Stimulated activated CD8-positive, alpha-beta memory T cell treated with anti-CD3 and anti-CD28 coated beads, Interleukin-7, amount 100 ng/mL, for 4 hours (primary cell): Measurements from ENCODE around the gene ARHGAP9.
"Not testable (repeated sequence)": the region's sequence is repeated elsewhere in the genome, so short reads cannot be mapped to it uniquely, and the experiment has no call there.

ENCODE experiments used
- DNase-seq, 2 donors: peaks; one replicate each; pipeline ENCODE4 v3.0.0-alpha.2; 2020; ENCODE audit warnings: low read depth in 2 of 2

The ARHGAP9 gene

DNA sequence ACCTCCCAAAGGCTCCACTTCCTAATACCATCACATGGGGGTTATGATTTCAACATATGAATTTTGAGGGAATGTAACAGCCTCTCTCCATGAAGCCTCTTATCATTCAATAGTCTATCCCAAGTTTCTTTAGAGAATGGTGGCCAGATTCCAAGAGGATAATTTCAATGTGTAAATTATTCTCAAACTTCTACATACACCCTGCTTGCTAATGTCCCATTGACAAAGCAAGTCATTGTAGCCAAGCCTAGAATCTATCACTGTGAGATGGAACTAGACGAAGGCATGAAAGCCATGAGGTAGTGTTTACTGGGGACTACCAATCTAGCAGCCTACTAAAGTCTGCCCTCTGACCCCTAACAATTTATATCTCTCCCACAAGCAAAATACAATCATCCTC is 41.3 kb downstream of the ARHGAP9 start:
- no peak for DNase-seq

DNA sequence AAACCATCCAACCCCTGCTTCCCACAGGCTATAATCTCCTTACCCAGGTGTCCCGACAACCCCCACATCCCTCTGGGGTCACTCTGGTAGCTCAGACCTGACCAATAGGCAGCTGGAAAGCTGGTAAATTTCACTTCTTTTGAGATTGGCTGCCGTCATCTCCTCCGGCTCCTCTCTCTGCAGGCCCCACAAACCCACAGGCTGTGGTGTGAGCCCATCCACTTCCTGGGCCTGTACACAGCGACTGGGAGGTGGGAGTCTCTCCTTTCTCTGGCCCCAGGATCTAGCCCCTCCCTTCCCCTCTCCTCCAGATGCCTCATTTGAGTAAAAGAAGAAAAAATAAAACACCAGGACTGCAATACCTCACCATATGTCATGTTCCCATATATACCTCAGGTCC is 44.4 kb downstream of the ARHGAP9 start:
- no peak for DNase-seq

DNA sequence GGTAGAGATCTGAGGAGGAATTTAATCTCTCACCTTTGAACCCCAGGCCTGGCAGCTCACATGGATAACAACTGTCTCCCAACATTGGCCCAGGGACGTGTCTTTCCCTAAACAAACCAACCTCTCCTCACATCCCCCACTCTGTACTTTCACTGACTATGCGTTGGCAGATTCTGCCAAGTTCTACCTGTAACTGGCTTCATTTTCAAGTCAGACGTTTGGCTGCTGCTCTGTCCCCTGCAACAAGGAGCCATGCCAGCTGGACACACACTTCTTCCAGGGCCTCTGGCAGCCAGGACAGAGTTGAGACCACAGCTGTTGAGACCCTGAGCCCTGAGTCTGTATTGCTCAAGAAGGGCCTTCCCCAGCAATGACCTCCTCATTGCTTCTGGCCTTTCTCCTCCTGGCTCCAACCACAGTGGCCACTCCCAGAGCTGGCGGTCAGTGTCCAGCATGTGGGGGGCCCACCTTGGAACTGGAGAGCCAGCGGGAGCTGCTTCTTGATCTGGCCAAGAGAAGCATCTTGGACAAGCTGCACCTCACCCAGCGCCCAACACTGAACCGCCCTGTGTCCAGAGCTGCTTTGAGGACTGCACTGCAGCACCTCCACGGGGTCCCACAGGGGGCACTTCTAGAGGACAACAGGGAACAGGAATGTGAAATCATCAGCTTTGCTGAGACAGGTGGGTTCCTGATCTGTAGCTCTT is 45.0 kb downstream of the ARHGAP9 start, which contains the start of gene INHBC:
Gene INHBC, plus strand, starts transcription at position 268 of the 707 bp plus-strand sequence. Its CDS starts 103 bp downstream, at position 371.
- DNase-seq: no peak

DNA sequence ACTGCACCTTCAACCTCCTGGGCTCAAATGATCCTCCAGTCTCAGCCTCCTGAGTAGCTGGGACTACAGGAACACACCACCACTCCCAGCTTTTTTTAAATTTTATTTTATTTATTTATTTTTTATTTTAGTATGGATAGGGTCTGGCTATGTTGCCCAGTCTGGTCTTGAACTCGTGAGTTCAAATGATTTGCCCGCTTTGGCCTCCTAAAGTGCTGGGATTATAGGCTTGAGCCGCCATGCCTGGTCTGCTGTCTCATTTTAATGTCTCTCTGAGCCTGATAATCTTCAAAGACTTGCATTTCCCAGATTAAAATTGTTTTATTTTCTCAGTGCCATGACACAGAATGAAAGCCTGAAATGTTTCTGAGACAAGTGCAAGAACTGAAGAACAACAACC is 46.3 kb downstream of the ARHGAP9 start:
- no peak for DNase-seq

DNA sequence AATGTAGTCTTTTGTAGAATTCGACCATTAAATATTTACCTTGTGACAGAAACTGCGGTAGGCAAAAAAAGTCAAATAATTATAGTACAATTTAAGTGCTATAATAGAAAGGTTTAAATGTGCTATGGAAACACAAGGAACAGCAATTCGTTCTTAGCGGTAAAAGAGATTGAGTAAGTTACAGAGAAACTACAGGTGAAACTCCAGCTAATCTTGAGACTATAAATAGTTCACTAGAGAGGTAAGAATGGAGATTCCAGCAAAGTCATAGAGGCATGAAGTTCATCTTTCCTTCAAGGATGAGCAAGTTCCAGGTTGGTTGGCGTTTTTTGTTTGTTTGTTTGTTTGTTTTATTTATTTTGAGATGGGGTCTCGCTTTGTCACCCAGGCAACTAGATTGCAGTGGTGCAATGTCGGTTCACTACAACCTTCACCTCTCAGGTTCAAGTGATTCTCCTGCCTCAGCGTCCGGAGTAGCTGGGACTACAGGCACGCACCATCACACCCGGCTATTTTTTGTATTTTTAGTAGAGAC is 47.9 kb downstream of the ARHGAP9 start:
- DNase-seq: no peak

DNA sequence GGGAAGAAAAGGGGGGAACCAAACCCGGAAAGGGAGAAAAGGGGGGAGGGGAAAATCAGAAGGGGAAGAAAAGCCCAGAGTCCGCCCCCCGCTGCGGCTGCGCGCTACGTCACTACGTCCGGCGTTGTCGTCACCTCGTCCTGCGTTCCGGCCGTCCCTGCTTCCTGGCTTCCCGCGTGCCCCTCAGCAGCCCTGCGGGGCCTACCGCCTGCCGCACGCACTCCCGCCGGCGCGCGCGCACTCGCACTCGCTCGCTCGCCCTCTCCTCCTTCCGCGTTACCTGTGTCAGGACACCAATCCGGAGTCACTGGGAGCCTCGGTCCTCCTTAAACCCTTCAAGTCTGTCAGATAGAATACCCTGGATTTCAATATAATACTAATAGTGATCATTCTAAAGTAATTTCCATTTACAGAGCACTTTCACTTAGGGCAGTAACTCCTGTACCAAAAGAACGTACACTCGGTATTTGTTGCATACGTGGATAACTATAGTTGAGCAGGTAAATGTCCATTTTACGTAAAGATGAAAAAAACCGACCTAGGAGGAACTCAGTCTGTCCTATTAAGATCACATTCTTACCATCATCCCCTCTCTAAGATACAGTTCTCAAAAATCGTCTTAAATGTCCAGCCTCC is 48.6 kb downstream of the ARHGAP9 start, which contains the start of gene R3HDM2:
Gene R3HDM2, minus strand, starts transcription at position 113 of the 636 bp plus-strand sequence. CDS start 120,615 bp downstream, outside the sequence.
- DNase-seq: peak; percentile 91 to 95

GRCh38 chr12:57430112-57430930 is 49.3 kb downstream of the ARHGAP9 start:
- no peak for DNase-seq

DNA sequence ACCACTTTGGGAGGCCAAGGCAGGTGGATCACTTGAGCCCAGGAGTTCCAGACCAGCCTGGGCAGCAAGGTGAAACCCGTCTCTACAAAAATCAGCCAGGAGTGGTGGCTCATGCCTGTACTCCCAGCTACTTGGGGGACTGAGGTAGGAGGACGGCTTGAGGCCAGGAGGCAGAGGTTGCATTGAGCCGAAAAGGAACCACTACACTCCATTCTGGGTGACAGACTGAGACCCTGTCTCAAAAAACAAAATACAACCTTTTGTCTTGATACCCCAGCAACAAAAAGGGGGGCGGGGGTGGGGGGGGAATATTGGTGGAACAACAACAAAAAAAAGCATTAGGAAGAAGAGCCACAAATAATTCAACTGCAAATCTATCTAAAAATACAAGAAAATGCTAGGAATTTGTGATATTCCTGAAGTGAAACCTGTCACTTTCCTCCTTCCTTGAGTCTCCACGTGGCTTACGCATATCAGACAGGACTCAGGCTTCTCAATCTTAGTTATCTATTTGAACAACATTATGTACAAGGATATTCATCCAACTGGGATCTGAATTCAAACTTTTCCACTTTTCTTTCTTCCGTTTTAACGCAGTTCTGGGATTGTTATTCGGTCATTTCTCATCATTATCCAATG is 50.1 kb downstream of the ARHGAP9 start:
- DNase-seq: no peak

DNA sequence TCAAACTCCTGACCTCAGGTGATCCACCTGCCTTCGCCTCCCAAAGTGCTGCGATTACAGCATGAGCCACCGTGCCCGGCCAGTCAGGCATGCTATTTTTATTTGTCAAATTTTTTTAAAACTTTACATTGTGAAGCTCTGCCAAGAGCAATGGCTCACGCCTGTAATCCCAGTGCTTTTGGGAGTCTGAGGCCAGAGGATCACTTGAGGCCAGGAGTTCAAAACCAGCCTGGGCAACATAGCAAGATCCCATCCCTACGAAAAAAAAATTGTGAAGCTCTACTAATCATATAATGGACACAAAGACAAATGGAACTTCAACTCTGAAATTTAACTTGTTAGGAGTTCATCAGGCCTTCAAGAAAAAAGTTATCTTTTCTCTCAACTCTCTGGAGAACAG is 50.7 kb downstream of the ARHGAP9 start:
- DNase-seq: no peak

- DNase-seq: not testable (repeated sequence)
Measured at GRCh38 chr12:57426948-57427347, 52.7 kb downstream of the ARHGAP9 start.
